ENCODE data around the gene CLCNKB.

DNA sequence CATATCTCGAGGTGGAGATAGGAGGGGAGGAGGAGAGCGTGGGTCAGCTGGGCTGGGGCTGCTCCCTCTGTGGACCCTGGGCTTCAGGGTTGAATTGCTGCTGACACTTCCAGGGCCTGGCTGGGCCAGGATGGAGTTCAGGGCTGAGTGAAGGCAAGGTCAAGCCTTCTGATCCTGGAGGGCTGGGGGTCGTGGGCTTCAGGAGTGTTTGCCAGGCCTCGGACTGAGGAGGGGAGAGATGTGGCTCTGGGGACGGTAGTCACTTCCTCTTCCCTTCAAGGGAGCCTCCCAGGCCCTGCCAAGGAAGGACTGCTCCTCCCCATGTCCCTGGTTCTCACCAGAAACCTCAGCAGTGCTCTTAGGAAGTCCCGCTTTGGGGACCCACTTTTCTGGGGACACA is 41.9 kb downstream of the CLCNKB start:
- TF ChIP-seq, protein P1, sequence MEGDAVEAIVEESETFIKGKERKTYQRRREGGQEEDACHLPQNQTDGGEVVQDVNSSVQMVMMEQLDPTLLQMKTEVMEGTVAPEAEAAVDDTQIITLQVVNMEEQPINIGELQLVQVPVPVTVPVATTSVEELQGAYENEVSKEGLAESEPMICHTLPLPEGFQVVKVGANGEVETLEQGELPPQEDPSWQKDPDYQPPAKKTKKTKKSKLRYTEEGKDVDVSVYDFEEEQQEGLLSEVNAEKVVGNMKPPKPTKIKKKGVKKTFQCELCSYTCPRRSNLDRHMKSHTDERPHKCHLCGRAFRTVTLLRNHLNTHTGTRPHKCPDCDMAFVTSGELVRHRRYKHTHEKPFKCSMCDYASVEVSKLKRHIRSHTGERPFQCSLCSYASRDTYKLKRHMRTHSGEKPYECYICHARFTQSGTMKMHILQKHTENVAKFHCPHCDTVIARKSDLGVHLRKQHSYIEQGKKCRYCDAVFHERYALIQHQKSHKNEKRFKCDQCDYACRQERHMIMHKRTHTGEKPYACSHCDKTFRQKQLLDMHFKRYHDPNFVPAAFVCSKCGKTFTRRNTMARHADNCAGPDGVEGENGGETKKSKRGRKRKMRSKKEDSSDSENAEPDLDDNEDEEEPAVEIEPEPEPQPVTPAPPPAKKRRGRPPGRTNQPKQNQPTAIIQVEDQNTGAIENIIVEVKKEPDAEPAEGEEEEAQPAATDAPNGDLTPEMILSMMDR (IDR thresholded peaks at IDR 0.05) = no peak
- TF ChIP-seq POLR2A (IDR thresholded peaks at IDR 0.05) = no peak
